GM12872 (cell line): ENCODE measurements around the gene THSD4.

ENCODE experiments used
- CTCF ChIP-seq: IDR thresholded peaks from 3 replicates; pipeline ENCODE4 v1.5.1; 2011; ENCODE audit warnings: low read depth, mild to moderate bottlenecking, low read length, moderate library complexity; ENCODE audit not compliant: insufficient read depth

Gene THSD4

GRCh38 chr15:71275098-71275497, 159.8 kb downstream of the THSD4 start:
- TF ChIP-seq CTCF, result no peak

GRCh38 chr15:71275566-71276335, 160.5 kb downstream of the THSD4 start:
- no peak for TF ChIP-seq CTCF

- no peak for TF ChIP-seq CTCF
These were observed 161.0 kb downstream of the THSD4 start for GRCh38 chr15:71276336-71276665.

GRCh38 chr15:71278989-71279756, 163.9 kb downstream of the THSD4 start:
- no peak for TF ChIP-seq CTCF

GRCh38 chr15:71279757-71280141, 164.5 kb downstream of the THSD4 start:
- TF ChIP-seq CTCF, result no peak

- TF ChIP-seq CTCF, result no peak
These were observed 164.9 kb downstream of the THSD4 start for GRCh38 chr15:71280206-71280605.

GRCh38 chr15:71281256-71281655, 166.0 kb downstream of the THSD4 start:
- no peak for TF ChIP-seq CTCF
